Left renal cortex interstitium (tissue), 4 donors: ENCODE measurements around the gene SHOC2. TPM values are rescaled to one million over a fixed set of nuclear protein-coding genes. Genes with fewer than 3 reads are reported as not detected.
A peak's percentile ranks its signal among the peaks of the same experiment; 100 is the strongest.
"Not testable (repeated sequence)": the region's sequence is repeated elsewhere in the genome, so short reads cannot be mapped to it uniquely, and the experiment has no call there.

Source experiments
- DNase-seq, 4 donors: peaks; one replicate each; pipeline ENCODE4 v3.0.0-alpha.2; 2013; ENCODE audit warnings: low read depth in 4 of 4, low spot score in 2 of 4, missing footprints in 1 of 4
- polyA plus RNA-seq, 4 donors: library from polyadenylated mRNA; unstranded; fragments of 120-200 nt; gene quantifications; one replicate each; pipeline ENCODE4 v1.2.1, GENCODE V29; 2013; ENCODE audit not compliant: insufficient read length in 4 of 4

Gene SHOC2
- polyA plus RNA-seq, 4 donors = 32.4 to 42.7 (median 36.3) TPM

- DNase-seq = no peak
Observed at GRCh38 chr10:110900983-110901382, 18.4 kb upstream of the SHOC2 start.

GRCh38 chr10:110901954-110902819, 17.2 kb upstream of the SHOC2 start:
- no peak for DNase-seq

- no peak for DNase-seq
Observed at GRCh38 chr10:110903280-110904278, 15.8 kb upstream of the SHOC2 start.

- no peak for DNase-seq
Observed at GRCh38 chr10:110910138-110910537, 9.3 kb upstream of the SHOC2 start.

GRCh38 chr10:110912374-110912773, 7.0 kb upstream of the SHOC2 start:
- no peak for DNase-seq

DNA sequence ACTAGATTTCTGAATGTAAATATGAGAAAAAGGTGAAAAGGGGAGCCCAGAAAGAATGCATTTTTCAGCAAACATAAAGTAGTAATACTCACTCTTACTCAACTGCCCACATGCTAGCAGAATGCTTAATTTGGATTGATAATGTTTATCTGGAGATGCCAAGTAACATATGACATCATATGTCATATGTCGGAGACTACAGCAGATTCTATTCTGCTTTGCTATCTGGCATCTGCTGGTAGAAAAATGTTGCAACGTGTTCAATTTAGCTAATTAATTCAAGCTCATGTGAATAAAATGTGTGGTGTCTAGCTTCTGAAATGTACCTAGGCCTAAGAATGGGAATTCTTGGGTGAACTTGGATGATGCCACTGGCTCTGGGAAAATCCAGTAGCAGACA, 5.0 kb upstream of the SHOC2 start:
- DNase-seq = no peak

- DNase-seq = no peak
Observed at GRCh38 chr10:110915035-110915434, 4.4 kb upstream of the SHOC2 start.

DNA sequence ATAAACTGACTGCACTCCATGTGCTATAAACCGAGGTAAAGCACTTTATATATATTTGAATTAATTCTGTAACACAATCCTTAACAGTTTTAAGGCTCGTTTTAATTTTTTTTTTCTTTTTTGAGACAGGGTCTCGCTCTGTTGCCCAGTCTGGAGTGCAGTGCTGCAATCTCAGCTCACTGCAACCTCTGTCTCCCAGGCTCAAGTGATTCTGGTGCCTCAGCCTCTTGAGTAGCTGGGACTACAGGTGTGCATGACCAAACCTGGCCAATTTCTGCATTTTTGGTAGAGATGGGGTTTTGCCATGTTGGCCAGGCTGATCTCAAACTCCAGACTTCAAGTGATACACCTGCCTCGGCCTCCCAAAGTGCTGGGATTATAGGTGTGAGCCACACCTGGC, 3.8 kb upstream of the SHOC2 start:
- not testable (repeated sequence) for DNase-seq

DNA sequence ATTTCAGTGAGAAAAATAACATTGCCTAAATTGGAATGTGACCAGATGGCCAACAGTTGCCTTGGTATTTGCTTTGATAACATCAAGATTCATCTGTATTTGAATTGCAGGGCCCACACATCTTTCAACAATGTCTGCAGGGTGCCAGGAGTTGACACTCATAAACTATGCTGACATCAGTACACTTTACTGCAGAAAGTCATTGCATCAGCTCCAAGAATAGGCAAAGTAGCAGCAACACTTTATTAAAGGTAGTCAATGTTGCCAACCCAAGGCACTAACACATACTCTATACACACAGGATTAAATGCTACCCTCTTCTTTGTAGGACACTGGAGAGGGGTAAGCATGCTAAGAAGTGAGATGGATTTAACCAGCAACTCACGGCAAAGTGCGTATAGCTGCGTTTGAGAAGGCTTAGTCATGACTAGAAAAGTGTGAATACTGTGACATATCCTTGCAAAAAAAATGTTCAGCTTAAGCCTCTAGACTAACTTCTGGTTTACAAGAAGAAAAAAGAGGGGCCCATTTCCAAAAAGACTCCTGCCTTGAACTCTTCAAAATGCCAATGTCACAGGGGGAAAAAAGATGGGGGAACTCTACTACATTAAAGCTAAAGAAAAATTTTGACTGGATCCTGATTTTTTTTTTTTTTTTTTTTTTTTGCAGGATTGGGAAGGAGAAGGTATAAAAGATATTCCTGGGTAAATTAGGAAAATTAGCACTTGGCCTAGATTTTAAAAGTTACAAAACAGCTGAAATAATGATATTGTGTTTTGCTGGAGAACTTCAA, 2.7 kb upstream of the SHOC2 start:
- DNase-seq = no peak

GRCh38 chr10:110918269-110918642, 1.1 kb upstream of the SHOC2 start:
- DNase-seq = peak in 3 of 4 donors; percentile 56 to 92 (median 85)

GRCh38 chr10:110918643-110919348, 608 bp upstream of the SHOC2 start, which contains the start of gene BBIP1:
Gene BBIP1 (minus strand): TSS chr10:110919180. CDS start chr10:110918157, 1,023 bp downstream.
- DNase-seq = peak; percentile 97 to 99 (median 98)

DNA sequence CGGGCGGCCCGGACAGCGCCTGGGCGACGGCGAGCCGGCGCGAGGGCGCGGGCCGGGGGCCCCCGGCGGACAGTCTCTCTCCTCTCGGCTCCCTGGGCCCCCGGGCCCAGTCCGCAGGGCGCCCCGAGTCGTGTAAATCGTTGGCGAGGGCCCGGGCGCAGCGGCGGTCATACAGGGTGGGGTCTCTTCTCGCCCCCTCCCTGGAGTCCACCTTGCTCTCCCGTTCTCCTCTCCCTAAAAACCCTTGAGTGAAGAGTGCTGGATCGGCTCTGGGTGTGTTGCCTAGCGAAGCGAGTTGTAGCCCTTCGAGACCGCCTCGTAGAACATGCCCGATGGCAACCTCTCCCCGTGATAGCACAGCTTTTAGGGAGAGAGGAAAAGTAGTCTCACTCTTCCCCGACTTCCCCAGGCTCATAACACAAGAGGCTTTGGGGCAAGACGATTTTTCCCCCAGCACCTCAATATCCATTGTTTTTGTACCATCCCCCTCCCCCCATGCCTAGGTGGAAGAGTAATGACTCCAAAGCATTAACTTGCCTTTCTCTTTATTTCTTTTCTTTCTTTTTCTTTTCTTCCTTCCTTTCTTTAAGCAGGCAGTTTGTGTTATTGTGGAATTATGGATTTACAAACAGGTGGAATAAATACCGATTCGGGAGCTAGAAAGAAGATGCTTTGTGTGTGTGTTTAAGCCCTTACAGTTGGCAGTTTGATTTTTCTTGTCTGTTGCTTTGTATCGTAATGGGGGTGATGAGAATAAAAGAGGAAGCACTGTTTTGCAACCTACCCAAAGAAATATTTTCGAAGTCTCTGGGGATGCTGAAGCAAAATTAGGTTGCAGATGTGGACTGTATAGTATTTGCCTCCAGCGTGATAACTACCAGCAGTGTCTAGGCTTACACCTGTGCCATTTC, 822 bp downstream of the SHOC2 start:
- peak; percentile 39 to 79 (median 60) for DNase-seq

DNA sequence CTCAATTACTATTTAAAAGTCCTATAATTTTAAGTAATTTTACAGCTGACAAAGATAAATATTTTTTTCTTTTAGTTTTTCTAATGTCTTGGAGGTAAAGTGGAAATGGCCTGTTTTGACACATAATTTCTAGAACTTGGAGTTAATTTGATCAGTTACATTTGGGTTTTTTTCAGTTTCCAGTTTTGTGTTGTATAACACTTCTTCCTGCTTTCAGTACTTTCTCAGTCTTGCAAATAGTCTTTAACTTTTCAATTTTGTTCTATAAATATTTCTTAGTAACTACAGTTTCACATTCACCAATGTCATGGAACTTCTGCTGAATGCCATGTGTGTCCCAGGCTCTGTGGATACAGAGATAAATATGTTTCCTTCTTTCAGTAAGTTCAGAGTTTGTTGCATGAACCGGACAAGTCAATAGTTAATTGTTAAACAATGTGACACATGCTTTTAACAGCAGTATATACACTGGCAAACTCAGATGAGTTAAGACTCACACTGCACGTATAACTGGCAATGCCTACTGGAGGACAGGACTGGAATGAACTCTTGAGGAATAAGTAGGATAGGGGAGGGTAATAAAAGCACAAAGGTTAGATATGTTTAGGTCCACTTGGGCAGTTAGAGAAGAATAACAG, 4.6 kb downstream of the SHOC2 start:
- no peak for DNase-seq

- no peak for DNase-seq
Observed at GRCh38 chr10:110927461-110927860, 8.1 kb downstream of the SHOC2 start.

GRCh38 chr10:110931769-110932381, 12.5 kb downstream of the SHOC2 start:
- no peak for DNase-seq

- no peak for DNase-seq
Observed at GRCh38 chr10:110932505-110933180, 13.2 kb downstream of the SHOC2 start.

GRCh38 chr10:110936757-110937156, 17.4 kb downstream of the SHOC2 start:
- DNase-seq = no peak
